Activated CD4-positive, alpha-beta memory T cell treated with anti-CD3 and anti-CD28 coated beads, Interleukin-2, amount 10 ng/mL, durations not matched to agents 7 days and 5 days (primary cell): ENCODE data around the gene LAMB2. TPM values are rescaled to one million over a fixed set of nuclear protein-coding genes. Genes with fewer than 3 reads are reported as not detected.

Source experiments
- CTCF ChIA-PET: fragments of 350-600 bp; sonication (Branson Sonifier 250); formaldehyde crosslinking; loops from one replicate; lab custom pipeline; 2021; ENCODE audit warnings: antibody characterized with exemption, inconsistent platforms; lab: Charles Lee
- POLR2A ChIA-PET: fragments of 350-600 bp; sonication (Branson Sonifier 250); formaldehyde crosslinking; loops from one replicate; lab custom pipeline; 2021; ENCODE audit warnings: antibody characterized with exemption; lab: Charles Lee
- DNase-seq: peaks from one replicate; pipeline ENCODE4 v3.0.0-alpha.2; 2020
- H3K27ac Mint-ChIP-seq: one replicate; pipeline ENCODE4 v1.8.0; 2021; ENCODE audit warnings: mild to moderate bottlenecking, mixed read lengths
- H3K27me3 Mint-ChIP-seq: one replicate; pipeline ENCODE4 v1.8.0; 2021; ENCODE audit warnings: mixed read lengths
- H3K36me3 Mint-ChIP-seq: one replicate; pipeline ENCODE4 v1.8.0; 2021; ENCODE audit warnings: low read depth, mixed read lengths
- H3K4me1 Mint-ChIP-seq: one replicate; pipeline ENCODE4 v1.8.0; 2021; ENCODE audit warnings: mixed read lengths
- H3K4me3 Mint-ChIP-seq: one replicate; pipeline ENCODE4 v1.8.0; 2021; ENCODE audit warnings: mild to moderate bottlenecking, mixed read lengths
- H3K9me3 Mint-ChIP-seq: one replicate; pipeline ENCODE4 v1.8.0; 2021; ENCODE audit warnings: mixed read lengths
- total RNA-seq, 2 experiments: library from RNA; stranded (reverse); gene quantifications; one replicate each; pipeline ENCODE4 v1.2.3, GENCODE V29; 2021

The LAMB2 gene
- total RNA-seq, 2 experiments from 2014 or later: not detected

DNA sequence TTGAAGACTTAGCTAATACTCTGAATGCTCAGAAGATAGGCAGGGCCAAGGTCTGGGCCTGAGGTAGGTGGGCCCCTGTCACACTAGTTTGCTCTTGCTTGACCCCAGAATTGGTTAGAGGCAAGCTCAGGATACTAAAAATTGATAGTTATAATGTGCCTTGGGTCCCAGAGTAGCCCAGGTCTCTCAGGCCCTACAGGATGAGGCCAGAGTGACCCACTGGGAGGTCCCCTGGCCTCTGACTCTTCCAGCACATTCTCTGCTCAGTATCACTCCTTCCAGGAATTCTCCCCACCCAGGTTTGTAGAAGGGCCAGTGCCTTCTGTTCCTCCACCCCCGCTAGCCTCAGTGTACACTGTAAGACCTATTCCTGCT is 37.9 kb upstream of the LAMB2 start:
- no peak overlapping the region for H3K27ac Mint-ChIP-seq
- ChIA-PET CTCF (interaction anchor here (0.6 to 2.8 kb wide), 19 partner anchors 10 to 299 kb away, joined by 3 to 17 read pairs (median 5); partner anchors contain the start of genes DAG1, QRICH1 and USP4), POLR2A (interaction anchor here (1.0 to 1.5 kb wide), 3 partner anchors 13 to 150 kb away, joined by 3 to 7 read pairs (median 4); partner anchors contain the start of genes NDUFAF3 and USP19)

DNA sequence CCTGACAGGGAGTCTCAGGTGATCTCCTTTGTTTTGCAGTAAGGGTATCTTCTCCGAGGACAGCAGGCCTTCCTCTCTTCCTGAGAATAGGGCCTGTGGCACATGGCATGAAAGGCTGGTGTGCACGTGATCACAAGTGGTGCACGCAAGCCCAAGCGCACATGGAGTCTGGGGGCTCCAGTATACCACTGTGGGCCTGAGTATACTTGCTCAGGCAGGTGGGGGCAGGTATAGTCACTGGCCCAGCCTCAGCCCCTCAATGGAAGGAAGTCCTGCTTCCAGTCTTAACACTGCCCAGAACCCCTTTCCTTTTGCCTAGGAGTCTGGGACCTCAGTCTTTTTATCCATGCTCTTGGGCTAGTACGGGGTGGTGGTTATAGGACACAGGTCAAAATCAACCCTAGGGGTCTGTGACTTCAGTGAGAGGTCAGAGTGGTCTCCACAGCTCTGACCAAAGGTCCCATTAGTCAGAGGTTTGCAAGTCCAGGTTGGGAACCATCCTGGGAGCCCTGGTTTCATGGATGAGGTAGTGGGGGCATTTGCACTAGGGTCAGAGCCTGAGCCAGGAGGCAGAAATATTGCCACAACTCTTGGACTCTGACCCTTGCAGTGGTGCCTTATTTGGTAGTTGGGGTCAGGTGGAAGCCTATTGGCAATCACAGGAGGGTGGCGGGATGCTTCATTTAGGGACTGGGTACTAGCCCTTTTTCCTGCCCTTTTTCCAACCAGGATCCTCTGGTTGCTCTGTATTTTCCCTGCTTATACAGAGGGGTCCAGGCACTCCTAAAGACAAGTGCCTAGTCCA is 34.1 kb upstream of the LAMB2 start:
- Mint-ChIP-seq H3K27me3 (peaks cover under 1% of the 10 kb centered on the region), H3K27ac (peak overlapping the region; percentile 83), H3K36me3 (peaks cover 22% of the 10 kb centered on the region), H3K4me1 (peaks cover 38% of the 10 kb centered on the region), H3K9me3 (peaks cover 2% of the 10 kb centered on the region), H3K4me3 (peak overlapping the region; percentile 88)
- DNase-seq: no peak
- ChIA-PET CTCF (no interaction called here), POLR2A (no interaction called here)

More for the DNA sequence above, 37.9 kb upstream of the LAMB2 start:
- peaks cover 3% of the 10 kb centered on the region for H3K36me3 Mint-ChIP-seq
- H3K4me1 Mint-ChIP-seq: peaks cover 18% of the 10 kb centered on the region
- peaks cover 2% of the 10 kb centered on the region for H3K9me3 Mint-ChIP-seq
- H3K27me3 Mint-ChIP-seq: peaks cover 2% of the 10 kb centered on the region
- DNase-seq: no peak
- peak overlapping the region; percentile 76 for H3K4me3 Mint-ChIP-seq

GRCh38 chr3:49165771-49166751 is 33.2 kb upstream of the LAMB2 start, which contains the start of gene CCDC71:
TSS of gene CCDC71 (minus strand) at chr3:49166331. CDS start at chr3:49164208, 2,123 bp downstream.
- Mint-ChIP-seq H3K9me3 (peaks cover 2% of the 10 kb centered on the region), H3K4me3 (peak within 1 kb of the TSS; percentile 89), H3K27me3 (no peaks in the 10 kb centered on the region), H3K4me1 (peaks cover 42% of the 10 kb centered on the region), H3K36me3 (peaks cover 26% of the 10 kb centered on the region), H3K27ac (peak within 1 kb of the TSS; percentile 83)
- peak; percentile 81 for DNase-seq
- ChIA-PET CTCF (interaction anchor here (1.0 to 1.8 kb wide), 4 partner anchors 9 to 283 kb away, joined by 3 to 6 read pairs (median 3); partner anchors contain the start of gene USP19), POLR2A (interaction anchor here (0.6 to 2.4 kb wide), 8 partner anchors 9 to 450 kb away, joined by 3 to 16 read pairs (median 4); partner anchors contain the start of genes IP6K2, NDUFAF3, QRICH1 and WDR6)

DNA sequence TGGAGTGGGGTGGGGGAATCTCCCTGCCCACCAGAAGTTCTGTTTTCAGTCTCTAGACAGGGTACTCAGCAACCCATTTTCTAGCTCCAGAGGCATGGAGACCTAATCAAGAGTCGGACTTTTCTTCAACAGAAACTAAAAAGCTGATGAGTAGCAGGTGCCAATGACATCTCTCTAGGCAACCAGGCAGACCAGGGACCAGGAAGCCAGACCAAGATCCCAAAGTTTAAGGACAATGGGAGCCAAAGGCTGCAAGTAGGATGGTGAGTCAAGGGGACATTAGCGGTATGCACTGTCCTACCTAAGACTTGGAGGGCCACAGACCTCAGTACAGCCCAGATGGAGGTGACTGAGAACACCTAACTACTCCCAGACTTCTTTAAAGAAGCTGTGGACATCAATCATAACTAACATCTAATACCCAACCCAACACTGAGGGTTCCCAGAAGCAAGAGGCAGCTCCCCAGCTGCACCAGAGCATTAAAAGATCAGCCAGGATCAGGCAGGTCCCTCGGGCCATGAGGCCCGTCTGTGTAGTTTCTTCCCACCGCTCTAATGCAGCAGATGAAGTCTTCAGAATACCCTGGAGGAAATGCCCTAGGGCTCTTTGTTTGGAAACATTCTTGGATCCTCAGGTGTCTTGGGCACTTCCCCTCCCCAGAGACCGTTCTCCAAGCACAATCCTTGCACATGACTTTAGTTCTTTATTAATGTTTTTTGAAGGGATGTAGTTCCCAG is 32.3 kb upstream of the LAMB2 start:
- DNase-seq: no peak
- Mint-ChIP-seq H3K27me3 (no peaks in the 10 kb centered on the region), H3K27ac (peak overlapping the region; percentile 81), H3K9me3 (peaks cover 2% of the 10 kb centered on the region), H3K4me1 (peaks cover 39% of the 10 kb centered on the region), H3K36me3 (peaks cover 26% of the 10 kb centered on the region), H3K4me3 (peak overlapping the region; percentile 89)
- CTCF ChIA-PET: interaction anchor here (0.7 to 2.2 kb wide), 7 partner anchors 8 to 284 kb away, joined by 3 to 6 read pairs (median 3); partner anchors contain the start of genes USP19 and WDR6
- POLR2A ChIA-PET: interaction anchor here (0.6 to 2.4 kb wide), 10 partner anchors 9 to 449 kb away, joined by 3 to 16 read pairs (median 3); partner anchors contain the start of genes IP6K2, NDUFAF3, QRICH1 and WDR6

DNA sequence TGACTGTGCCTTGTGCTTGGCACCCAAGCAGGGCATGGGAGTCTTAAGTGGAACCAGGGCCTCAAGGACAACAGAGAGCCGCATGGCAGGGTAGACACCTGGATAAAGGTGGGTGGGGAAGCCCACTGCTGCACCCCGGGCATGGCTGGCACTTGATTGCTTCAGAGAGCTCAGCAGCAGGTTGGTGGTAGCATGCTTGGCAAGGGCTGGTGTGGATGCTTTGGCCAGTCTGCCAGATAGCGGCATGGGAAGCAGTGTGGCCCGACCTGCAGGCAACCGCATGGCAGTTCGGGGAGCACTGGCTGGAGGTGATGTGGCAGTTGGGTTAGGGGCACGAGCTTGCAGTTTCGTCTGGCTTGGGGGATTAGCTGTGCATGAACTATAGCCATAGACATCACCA is 30.8 kb upstream of the LAMB2 start:
- Mint-ChIP-seq H3K36me3 (peaks cover 26% of the 10 kb centered on the region), H3K27ac (no peak overlapping the region), H3K4me3 (no peak overlapping the region), H3K4me1 (peaks cover 39% of the 10 kb centered on the region), H3K9me3 (peaks cover 2% of the 10 kb centered on the region), H3K27me3 (no peaks in the 10 kb centered on the region)
- POLR2A ChIA-PET: interaction anchor here (1.6 to 2.4 kb wide), 4 partner anchors 10 to 156 kb away, joined by 4 to 8 read pairs (median 6); partner anchors contain the start of genes IMPDH2, QRICH1 and WDR6
- CTCF ChIA-PET: interaction anchor here (2.2 kb wide), 1 partner anchor 156 kb away, joined by 4 read pairs; the partner anchor contains the start of gene WDR6
- no peak for DNase-seq

DNA sequence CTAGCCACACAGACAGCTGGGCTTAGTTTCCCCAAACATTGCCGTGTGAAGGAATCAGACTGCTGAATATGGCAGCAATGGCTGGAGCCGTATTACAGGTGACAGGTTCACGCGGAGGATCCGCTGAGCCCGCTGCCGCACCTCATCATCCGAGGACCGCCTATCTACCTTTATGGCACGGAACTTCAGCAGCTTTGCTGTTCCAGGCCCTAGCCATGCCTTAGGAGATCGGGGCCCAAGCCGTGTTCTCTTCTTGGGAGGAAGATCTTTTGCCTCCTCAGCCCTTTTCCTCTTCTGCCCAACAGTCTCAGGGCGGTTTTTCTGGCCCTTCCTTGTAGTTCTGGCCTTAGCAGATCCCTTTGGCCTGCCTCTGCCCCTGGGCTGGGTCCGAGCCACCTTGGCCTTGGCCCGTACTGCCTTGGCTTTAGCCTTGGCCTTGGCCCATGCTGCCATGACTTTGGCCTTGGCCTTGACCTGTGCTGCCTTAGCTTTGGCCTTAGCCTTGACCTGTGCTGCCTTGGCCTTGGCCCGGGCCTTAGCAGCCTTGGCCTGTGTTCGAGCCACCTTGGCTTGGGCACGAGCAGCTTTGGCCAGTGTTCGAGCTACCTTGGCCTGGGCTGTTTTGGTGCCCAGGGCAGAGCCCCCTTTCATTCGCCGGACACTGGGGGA is 30.0 kb upstream of the LAMB2 start:
- no peak overlapping the region for H3K27ac Mint-ChIP-seq
- peaks cover 2% of the 10 kb centered on the region for H3K9me3 Mint-ChIP-seq
- ChIA-PET POLR2A (interaction anchor here (1.6 to 1.9 kb wide), 2 partner anchors 69 to 134 kb away, joined by 4 to 6 read pairs; partner anchors contain the start of genes IMPDH2 and QRICH1), CTCF (interaction anchor here (2.2 kb wide), 1 partner anchor 156 kb away, joined by 4 read pairs; the partner anchor contains the start of gene WDR6)
- no peak for DNase-seq
- no peak overlapping the region for H3K4me3 Mint-ChIP-seq
- no peaks in the 10 kb centered on the region for H3K27me3 Mint-ChIP-seq
- peaks cover 26% of the 10 kb centered on the region for H3K36me3 Mint-ChIP-seq
- peaks cover 41% of the 10 kb centered on the region for H3K4me1 Mint-ChIP-seq

GRCh38 chr3:49161808-49162530 is 29.1 kb upstream of the LAMB2 start:
- POLR2A ChIA-PET: interaction anchor here (1.9 kb wide), 1 partner anchor 68 kb away, joined by 6 read pairs; the partner anchor contains the start of gene QRICH1
- no peak overlapping the region for H3K27ac Mint-ChIP-seq

GRCh38 chr3:49161197-49161596 is 28.3 kb upstream of the LAMB2 start:
- Mint-ChIP-seq H3K4me3 (no peak overlapping the region), H3K27me3 (no peaks in the 10 kb centered on the region), H3K4me1 (peaks cover 35% of the 10 kb centered on the region), H3K27ac (no peak overlapping the region), H3K36me3 (peaks cover 24% of the 10 kb centered on the region), H3K9me3 (no peaks in the 10 kb centered on the region)
- POLR2A ChIA-PET: no interaction called here
- CTCF ChIA-PET: no interaction called here
- no peak for DNase-seq

More at GRCh38 chr3:49161808-49162530, 29.1 kb upstream of the LAMB2 start:
- peaks cover 2% of the 10 kb centered on the region for H3K9me3 Mint-ChIP-seq
- H3K4me1 Mint-ChIP-seq: peaks cover 41% of the 10 kb centered on the region
- H3K27me3 Mint-ChIP-seq: no peaks in the 10 kb centered on the region
- peaks cover 26% of the 10 kb centered on the region for H3K36me3 Mint-ChIP-seq
- DNase-seq: no peak
- no peak overlapping the region for H3K4me3 Mint-ChIP-seq
- CTCF ChIA-PET: no interaction called here

GRCh38 chr3:49158792-49159191 is 25.9 kb upstream of the LAMB2 start:
- no peak for DNase-seq
- no peak overlapping the region for H3K27ac Mint-ChIP-seq
- POLR2A ChIA-PET: interaction anchor here (0.9 to 1.1 kb wide), 4 partner anchors 11 to 137 kb away, joined by 3 to 4 read pairs (median 4); partner anchors contain the start of genes NDUFAF3, QRICH1 and USP19
- CTCF ChIA-PET: interaction anchor here (0.7 to 2.3 kb wide), 4 partner anchors 12 to 171 kb away, joined by 4 to 11 read pairs (median 10); partner anchors contain the start of genes KLHDC8B and QRICH1
- H3K4me1 Mint-ChIP-seq: peaks cover 16% of the 10 kb centered on the region
- H3K9me3 Mint-ChIP-seq: no peaks in the 10 kb centered on the region
- no peaks in the 10 kb centered on the region for H3K27me3 Mint-ChIP-seq
- peaks cover 13% of the 10 kb centered on the region for H3K36me3 Mint-ChIP-seq
- no peak overlapping the region for H3K4me3 Mint-ChIP-seq

DNA sequence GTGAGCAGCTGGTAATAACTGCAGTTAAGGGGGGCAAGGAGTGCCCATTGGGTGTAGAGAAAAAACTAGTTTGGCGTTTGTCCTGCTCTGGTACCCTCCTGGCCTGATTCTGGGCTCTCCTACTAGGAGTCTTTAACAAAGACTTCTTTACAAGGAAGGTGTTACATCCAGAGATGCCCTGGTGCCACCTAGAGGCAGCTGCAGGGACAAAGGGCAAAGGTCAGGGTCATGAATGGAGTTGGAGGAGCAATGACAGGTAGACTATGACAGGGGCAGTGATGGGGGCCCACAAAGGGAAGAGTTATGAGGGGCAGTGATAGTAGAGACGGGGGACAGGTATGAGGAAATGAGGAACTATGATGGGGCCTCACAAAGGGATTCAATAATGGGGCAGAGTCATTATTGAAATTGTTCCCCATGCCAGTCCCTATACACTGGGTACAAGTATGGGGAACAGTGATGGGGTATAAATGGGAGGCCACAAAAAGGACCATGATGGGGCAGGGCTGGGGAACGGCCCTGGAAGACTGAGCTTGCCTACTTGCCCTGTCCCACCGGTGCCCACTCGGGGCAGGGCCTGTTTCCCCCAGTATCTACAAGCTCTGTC is 25.4 kb upstream of the LAMB2 start:
- DNase-seq: peak; percentile 75
- no peaks in the 10 kb centered on the region for H3K27me3 Mint-ChIP-seq
- peaks cover 13% of the 10 kb centered on the region for H3K4me1 Mint-ChIP-seq
- H3K4me3 Mint-ChIP-seq: no peak overlapping the region
- ChIA-PET CTCF (interaction anchor here (0.5 to 2.3 kb wide), 7 partner anchors 12 to 398 kb away, joined by 3 to 11 read pairs (median 4); partner anchors contain the start of genes KLHDC8B and QRICH1), POLR2A (interaction anchor here (0.8 to 1.1 kb wide), 5 partner anchors 12 to 136 kb away, joined by 3 to 4 read pairs (median 3); partner anchors contain the start of genes NDUFAF3, QRICH1 and USP19)
- no peak overlapping the region for H3K27ac Mint-ChIP-seq
- peaks cover 8% of the 10 kb centered on the region for H3K36me3 Mint-ChIP-seq
- H3K9me3 Mint-ChIP-seq: no peaks in the 10 kb centered on the region
